NT2/D1 (cell line): ENCODE measurements around the gene LRRC49.

ENCODE experiments used
- YY1 ChIP-seq: IDR thresholded peaks from 2 replicates; pipeline ENCODE4 v1.6.1; 2011; ENCODE audit not compliant: insufficient read length, insufficient read depth
- ZNF274 ChIP-seq: IDR thresholded peaks from 2 replicates; pipeline ENCODE4 v1.6.1; 2011; ENCODE audit warnings: mild to moderate bottlenecking, low read depth, low read length

GRCh38 chr15:70998319-70998718 lies 105.7 kb downstream of the LRRC49 start:
- no peak for TF ChIP-seq ZNF274
- TF ChIP-seq YY1, result no peak
